Endothelial cell of umbilical vein (primary cell): ENCODE data around the gene ZNF440. TPM values are rescaled to one million over a fixed set of nuclear protein-coding genes. Genes with fewer than 3 reads are reported as not detected.
"Not testable (repeated sequence)": the region's sequence is repeated elsewhere in the genome, so short reads cannot be mapped to it uniquely, and the experiment has no call there.

Experiments
- BruUV-seq: library from RNA; stranded (reverse); fragments of 400-500 nt; replicated peaks from 2 replicates; lab custom pipeline; 2021; lab: Mats Ljungman, UMichigan
- CTCF ChIA-PET: fragments of 300-600, 350-600 bp; sonication (Branson Sonifier 250); formaldehyde crosslinking; loops from one replicate; lab custom pipeline; 2021; ENCODE audit warnings: antibody characterized with exemption, inconsistent platforms; lab: Charles Lee
- POLR2A ChIA-PET: fragments of 300-600, 350-600 bp; sonication (Branson Sonifier 250); formaldehyde crosslinking; loops from one replicate; lab custom pipeline; 2021; ENCODE audit warnings: antibody characterized with exemption, inconsistent platforms; lab: Charles Lee
- DNase-seq: peaks from one replicate; pipeline ENCODE4 v3.0.0-alpha.2; 2011; ENCODE audit warnings: low read depth, low spot score
- FAIRE-seq: peaks from 2 replicates; lab custom pipeline; 2011; peaks lifted over from hg19 to GRCh38; lab: Jason Lieb, UNC
- H2AFZ ChIP-seq: 2 replicates; pipeline ENCODE4 v1.6.0; 2012; ENCODE audit warnings: low read depth, low read length, control low read depth, inconsistent platforms
- H3K27ac ChIP-seq: 2 replicates; pipeline ENCODE4 v1.5.1; 2011; ENCODE audit warnings: low read depth, mild to moderate bottlenecking, control low read depth, low read length, moderate library complexity; ENCODE audit not compliant: insufficient read depth
- H3K27me3 ChIP-seq, 2 experiments: 2 replicates each; pipeline versions ENCODE4 v1.6.0 to v1.6.1; 2011; ENCODE audit warnings: low read length in 2 of 2, mixed read lengths in 1 of 2; ENCODE audit not compliant: control insufficient read depth in 2 of 2, insufficient read depth in 2 of 2
- H3K36me3 ChIP-seq, 2 experiments: 2 replicates in 1 of 2; 3 replicates in 1 of 2; pipeline ENCODE4 v1.5.1; 2011; ENCODE audit warnings: low read length in 2 of 2, mild to moderate bottlenecking in 1 of 2, moderate library complexity in 1 of 2; ENCODE audit not compliant: control insufficient read depth in 2 of 2, insufficient read depth in 2 of 2; ENCODE audit errors: extremely low read depth in 1 of 2
- H3K4me1 ChIP-seq: 3 replicates; pipeline ENCODE4 v1.5.1; 2011; ENCODE audit warnings: mild to moderate bottlenecking, low read length; ENCODE audit not compliant: control insufficient read depth, insufficient read depth; ENCODE audit errors: extremely low read depth
- H3K4me2 ChIP-seq: 2 replicates; pipeline ENCODE4 v1.6.1; 2011; ENCODE audit warnings: low read length, control low read depth, mixed read lengths; ENCODE audit not compliant: insufficient read depth
- H3K4me3 ChIP-seq, 3 experiments: fragments of 200-600 bp in 1 of 3; sonication (generic), shearing (Covaris generic) in 1 of 3; replicated peaks in 1 of 3; 2 replicates each; pipeline ENCODE4 v1.5.1; 2011 to 2016; ENCODE audit warnings: control low read depth in 3 of 3, low read length in 3 of 3, mild to moderate bottlenecking in 2 of 3, inconsistent platforms in 1 of 3, low read depth in 1 of 3, moderate library complexity in 1 of 3; ENCODE audit not compliant: insufficient read depth in 1 of 3
- H3K79me2 ChIP-seq: 2 replicates; pipeline ENCODE4 v1.6.0; 2012; ENCODE audit warnings: low read length, inconsistent platforms; ENCODE audit not compliant: control insufficient read depth, insufficient read depth
- H3K9ac ChIP-seq: replicated peaks from 2 replicates; pipeline ENCODE3; 2011; ENCODE audit warnings: low read length, control low read depth; ENCODE audit not compliant: insufficient read depth; ENCODE audit errors: extremely low read depth
- H3K9me1 ChIP-seq: replicated peaks from 3 replicates; pipeline ENCODE4 v1.6.0; 2011; ENCODE audit warnings: mild to moderate bottlenecking, low read length; ENCODE audit not compliant: control insufficient read depth, insufficient read depth; ENCODE audit errors: extremely low read depth
- H3K9me3 ChIP-seq: replicated peaks from 2 replicates; pipeline ENCODE4 v1.5.1; 2012; ENCODE audit warnings: low read length, inconsistent platforms; ENCODE audit not compliant: control insufficient read depth, insufficient read depth
- H4K20me1 ChIP-seq: replicated peaks from 2 replicates; pipeline ENCODE3; 2011; ENCODE audit warnings: mild to moderate bottlenecking, low read length; ENCODE audit not compliant: control insufficient read depth, insufficient read depth; ENCODE audit errors: extremely low read depth
- CTCF ChIP-seq, 2 donors: IDR thresholded peaks; 1 replicate in 1 of 2; 2 replicates in 1 of 2; pipeline ENCODE4 v1.5.1; 2011; ENCODE audit warnings: low read length in 2 of 2, mild to moderate bottlenecking in 2 of 2, moderate library complexity in 2 of 2, control low read depth in 1 of 2, inconsistent platforms in 1 of 2, low read depth in 1 of 2; ENCODE audit not compliant: insufficient read depth in 1 of 2; ENCODE audit errors: extremely low read depth in 1 of 2
- EZH2 ChIP-seq: IDR thresholded peaks from 2 replicates; pipeline ENCODE4 v1.6.1; 2012; ENCODE audit warnings: borderline replicate concordance, low read depth, mild to moderate bottlenecking, moderate library complexity, low read length, inconsistent platforms; ENCODE audit not compliant: severe bottlenecking
- FOS ChIP-seq: IDR thresholded peaks from 2 replicates; pipeline ENCODE4 v1.6.1; 2011; ENCODE audit warnings: mild to moderate bottlenecking, low read length, moderate library complexity, borderline replicate concordance; ENCODE audit not compliant: insufficient read depth
- GATA2 ChIP-seq: IDR thresholded peaks from 2 replicates; pipeline ENCODE4 v1.7.0; 2011; ENCODE audit warnings: low read depth, mild to moderate bottlenecking, moderate library complexity, mixed read lengths, low read length; ENCODE audit not compliant: insufficient read length, insufficient read depth
- JUN ChIP-seq: IDR thresholded peaks from 2 replicates; pipeline ENCODE4 v1.6.1; 2011; ENCODE audit warnings: borderline replicate concordance, low read depth; ENCODE audit not compliant: insufficient read length, insufficient read depth
- MAX ChIP-seq: IDR thresholded peaks from 2 replicates; pipeline ENCODE4 v1.6.1; 2011; ENCODE audit not compliant: insufficient read depth, insufficient read length
- MYC ChIP-seq: IDR thresholded peaks from one replicate; pipeline ENCODE4 v1.6.1; 2011; ENCODE audit warnings: mild to moderate bottlenecking, low read depth, low read length
- POLR2A ChIP-seq: IDR thresholded peaks from 2 replicates; pipeline ENCODE4 v1.6.1; 2012; ENCODE audit warnings: low read depth, mild to moderate bottlenecking, control low read depth, low read length
- POLR2AphosphoS5 ChIP-seq: IDR thresholded peaks from 2 replicates; pipeline ENCODE4 v1.6.1; 2012; ENCODE audit warnings: low read depth, mild to moderate bottlenecking, control low read depth, low read length, moderate library complexity; ENCODE audit not compliant: insufficient read depth
- dilution Hi-C: fragments of 300-500 bp; cut with MboI; formaldehyde crosslinking; loops from one replicate; pipeline ENCODE4 v1.15.0; 2019; ENCODE audit warnings: low sequenced_read_pairs; ENCODE audit not compliant: extremely low pct_ligation_motif_present
- intact Hi-C: fragments of 100-400 bp; cut with micrococcal nuclease; formaldehyde crosslinking; loops from one replicate; pipeline ENCODE4 v1.10.0; 2022
- polyA plus RNA-seq, 4 experiments: library from polyadenylated mRNA; depleted of rRNA in 3 of 4; stranded (reverse) in 3 of 4; unstranded in 1 of 4; fragments of >200 nt; gene quantifications; 2 replicates each; pipeline versions ENCODE4 v1.2.1 to v1.2.3, GENCODE V29; 2011 to 2012; ENCODE audit warnings: missing spikeins in 1 of 4
- total RNA-seq: library from RNA; stranded (reverse); gene quantifications from 2 replicates; pipeline ENCODE4 v1.2.3, GENCODE V29; 2021

ZNF440 gene
- total and polyA plus RNA-seq, 2 donors (not counting 3 experiments of a cell fraction or from before 2014, with no cell fraction given), result 2.2 to 13.3 TPM

- Histone ChIP-seq H2AFZ (no peak overlapping the region), H3K9me1 (no peaks in the 10 kb centered on the region), H3K4me1 (no peaks in the 10 kb centered on the region), H3K4me2 (no peak overlapping the region), H3K9me3 (no peaks in the 10 kb centered on the region), H3K4me3 (no peak overlapping the region), H4K20me1 (no peaks in the 10 kb centered on the region), H3K27me3 (no peaks in the 10 kb centered on the region), H3K9ac (no peak overlapping the region), H3K27ac (no peak overlapping the region), H3K79me2 (no peaks in the 10 kb centered on the region), H3K36me3 (no peaks in the 10 kb centered on the region)
- dilution Hi-C loops, result no loop called here
- no peak for TF ChIP-seq EZH2
- TF ChIP-seq JUN, result no peak
- no peak for TF ChIP-seq MAX
- TF ChIP-seq CTCF (IDR thresholded peaks at IDR 0.05; ENCODE audit: extremely low read depth in 1 of 2, insufficient read depth in 1 of 2, low read depth in 1 of 2, low read length in 2 of 2), result no peak
- TF ChIP-seq POLR2AphosphoS5, result no peak
- TF ChIP-seq FOS, result no peak
- TF ChIP-seq MYC, result no peak
- TF ChIP-seq GATA2, result no peak
- TF ChIP-seq POLR2A, result no peak
- ChIA-PET CTCF (no interaction called here), POLR2A (no interaction called here)
- no peak for FAIRE-seq
- BruUV-seq, result no TSS peak
- DNase-seq, result no peak
- intact Hi-C loops, result no loop called here
Observed at GRCh38 chr19:11861301-11861700, 47.2 kb downstream of the ZNF440 start.

GRCh38 chr19:11867766-11868165 is 53.7 kb downstream of the ZNF440 start:
- H3K4me3 ChIP-seq, H3K27ac ChIP-seq, H3K79me2 ChIP-seq, H3K9ac ChIP-seq, CTCF ChIA-PET, BruUV-seq, H3K4me2 ChIP-seq, H3K27me3 ChIP-seq, POLR2A ChIA-PET, H3K36me3 ChIP-seq, intact Hi-C loops, H2AFZ ChIP-seq, FAIRE-seq, DNase-seq, H3K9me3 ChIP-seq, H4K20me1 ChIP-seq, H3K4me1 ChIP-seq, H3K9me1 ChIP-seq, dilution Hi-C loops: not testable (repeated sequence)
